ENCODE measurements around the gene TPP1. TPM values are rescaled to one million over a fixed set of nuclear protein-coding genes. Genes with fewer than 3 reads are reported as not detected.

Gene TPP1
- total RNA-seq, 1 donor from 2014 or later = 32.2 TPM

- H3K9me3 Mint-ChIP-seq = no peaks in the 10 kb centered on the region
- intact Hi-C loops (cut with micrococcal nuclease) = no loop called here
- no peak overlapping the region for H3K27ac Mint-ChIP-seq
- peaks cover 6% of the 10 kb centered on the region for H3K4me1 Mint-ChIP-seq
- no peaks in the 10 kb centered on the region for H3K36me3 Mint-ChIP-seq (ENCODE audit: low read depth)
- H3K27me3 Mint-ChIP-seq = no peaks in the 10 kb centered on the region
- no peak overlapping the region for H3K4me3 Mint-ChIP-seq
- DNase-seq = no peak
Observed at GRCh38 chr11:6640036-6640984, 21.1 kb upstream of the TPP1 start.

- H3K27ac Mint-ChIP-seq = no peak overlapping the region
- no peaks in the 10 kb centered on the region for H3K27me3 Mint-ChIP-seq
- no peak for DNase-seq
- no peaks in the 10 kb centered on the region for H3K9me3 Mint-ChIP-seq
- intact Hi-C loops (cut with micrococcal nuclease) = no loop called here
- H3K36me3 Mint-ChIP-seq (ENCODE audit: low read depth) = no peaks in the 10 kb centered on the region
- peaks cover 6% of the 10 kb centered on the region for H3K4me1 Mint-ChIP-seq
- H3K4me3 Mint-ChIP-seq = no peak overlapping the region
Observed at GRCh38 chr11:6638429-6638828, 19.2 kb upstream of the TPP1 start.

- intact Hi-C loops (cut with micrococcal nuclease) = no loop called here
- Mint-ChIP-seq H3K9me3 (no peaks in the 10 kb centered on the region), H3K27me3 (no peaks in the 10 kb centered on the region), H3K36me3 (ENCODE audit: low read depth) (no peaks in the 10 kb centered on the region), H3K4me3 (no peak overlapping the region), H3K4me1 (peaks cover 6% of the 10 kb centered on the region), H3K27ac (no peak overlapping the region)
- no peak for DNase-seq
Observed at GRCh38 chr11:6637871-6638270, 18.6 kb upstream of the TPP1 start.

GRCh38 chr11:6636480-6636879 is 17.3 kb upstream of the TPP1 start:
- Mint-ChIP-seq H3K4me1 (peaks cover 6% of the 10 kb centered on the region), H3K36me3 (ENCODE audit: low read depth) (no peaks in the 10 kb centered on the region), H3K4me3 (no peak overlapping the region), H3K27me3 (no peaks in the 10 kb centered on the region), H3K27ac (no peak overlapping the region), H3K9me3 (no peaks in the 10 kb centered on the region)
- DNase-seq = no peak
- intact Hi-C loops (cut with micrococcal nuclease) = no loop called here

GRCh38 chr11:6635082-6635932 is 16.1 kb upstream of the TPP1 start:
- no peak for DNase-seq
- no peak overlapping the region for H3K27ac Mint-ChIP-seq
- H3K4me3 Mint-ChIP-seq = no peak overlapping the region
- no peaks in the 10 kb centered on the region for H3K27me3 Mint-ChIP-seq
- no peaks in the 10 kb centered on the region for H3K9me3 Mint-ChIP-seq
- H3K4me1 Mint-ChIP-seq = peaks cover 6% of the 10 kb centered on the region
- intact Hi-C loops (cut with micrococcal nuclease) = no loop called here
- no peaks in the 10 kb centered on the region for H3K36me3 Mint-ChIP-seq (ENCODE audit: low read depth)

- Mint-ChIP-seq H3K4me3 (no peak overlapping the region), H3K27me3 (no peaks in the 10 kb centered on the region), H3K27ac (no peak overlapping the region), H3K36me3 (ENCODE audit: low read depth) (no peaks in the 10 kb centered on the region), H3K4me1 (peaks cover 5% of the 10 kb centered on the region), H3K9me3 (no peaks in the 10 kb centered on the region)
- no peak for DNase-seq
- intact Hi-C loops (cut with micrococcal nuclease) = no loop called here
Observed at GRCh38 chr11:6634534-6634933, 15.3 kb upstream of the TPP1 start.

GRCh38 chr11:6633422-6634408 is 14.5 kb upstream of the TPP1 start:
- intact Hi-C loops (cut with micrococcal nuclease) = no loop called here
- Mint-ChIP-seq H3K9me3 (no peaks in the 10 kb centered on the region), H3K36me3 (ENCODE audit: low read depth) (no peaks in the 10 kb centered on the region), H3K4me3 (no peak overlapping the region), H3K4me1 (no peaks in the 10 kb centered on the region), H3K27ac (no peak overlapping the region), H3K27me3 (no peaks in the 10 kb centered on the region)
- no peak for DNase-seq

- no peak for DNase-seq
- no peaks in the 10 kb centered on the region for H3K36me3 Mint-ChIP-seq (ENCODE audit: low read depth)
- H3K4me1 Mint-ChIP-seq = peaks cover 8% of the 10 kb centered on the region
- H3K4me3 Mint-ChIP-seq = no peak overlapping the region
- no peaks in the 10 kb centered on the region for H3K27me3 Mint-ChIP-seq
- H3K27ac Mint-ChIP-seq = no peak overlapping the region
- intact Hi-C loops (cut with micrococcal nuclease) = no loop called here
- no peaks in the 10 kb centered on the region for H3K9me3 Mint-ChIP-seq
Observed at GRCh38 chr11:6632116-6633073, 13.2 kb upstream of the TPP1 start.

- intact Hi-C loops (cut with micrococcal nuclease) = no loop called here
- no peak for DNase-seq
- no peaks in the 10 kb centered on the region for H3K27me3 Mint-ChIP-seq
- H3K9me3 Mint-ChIP-seq = no peaks in the 10 kb centered on the region
- peaks cover 15% of the 10 kb centered on the region for H3K4me1 Mint-ChIP-seq
- no peak overlapping the region for H3K4me3 Mint-ChIP-seq
- H3K27ac Mint-ChIP-seq = no peak overlapping the region
- no peaks in the 10 kb centered on the region for H3K36me3 Mint-ChIP-seq (ENCODE audit: low read depth)
Observed at GRCh38 chr11:6631361-6631890, 12.2 kb upstream of the TPP1 start.

GRCh38 chr11:6630632-6631291 is 11.5 kb upstream of the TPP1 start:
- H3K27ac Mint-ChIP-seq = no peak overlapping the region
- intact Hi-C loops (cut with micrococcal nuclease) = no loop called here
- H3K27me3 Mint-ChIP-seq = no peaks in the 10 kb centered on the region
- peaks cover 16% of the 10 kb centered on the region for H3K4me1 Mint-ChIP-seq
- H3K36me3 Mint-ChIP-seq (ENCODE audit: low read depth) = no peaks in the 10 kb centered on the region
- H3K9me3 Mint-ChIP-seq = no peaks in the 10 kb centered on the region
- no peak for DNase-seq
- no peak overlapping the region for H3K4me3 Mint-ChIP-seq

GRCh38 chr11:6629892-6630631 is 10.8 kb upstream of the TPP1 start:
- DNase-seq = no peak
- Mint-ChIP-seq H3K9me3 (no peaks in the 10 kb centered on the region), H3K27ac (no peak overlapping the region), H3K4me3 (no peak overlapping the region), H3K27me3 (no peaks in the 10 kb centered on the region), H3K4me1 (peaks cover 16% of the 10 kb centered on the region), H3K36me3 (ENCODE audit: low read depth) (no peaks in the 10 kb centered on the region)
- intact Hi-C loops (cut with micrococcal nuclease) = no loop called here

- Mint-ChIP-seq H3K4me1 (peaks cover 16% of the 10 kb centered on the region), H3K36me3 (ENCODE audit: low read depth) (no peaks in the 10 kb centered on the region), H3K4me3 (no peak overlapping the region), H3K27me3 (no peaks in the 10 kb centered on the region), H3K27ac (no peak overlapping the region), H3K9me3 (no peaks in the 10 kb centered on the region)
- intact Hi-C loops (cut with micrococcal nuclease) = no loop called here
- no peak for DNase-seq
Observed at GRCh38 chr11:6629573-6629891, 10.3 kb upstream of the TPP1 start.
